Adrenal gland (tissue), 19 donors: ENCODE measurements around the gene OR6X1. TPM values are rescaled to one million over a fixed set of nuclear protein-coding genes. Genes with fewer than 3 reads are reported as not detected.

Source experiments
- DNase-seq, 7 donors: peaks; one replicate each; pipeline ENCODE4 v3.0.0-alpha.2; 2019 to 2020
- H3K27ac ChIP-seq, 5 donors: fragments of 200-600 bp; sonication (generic) in 4 of 5; 1 replicate in 3 of 5; 2 replicates in 2 of 5; pipeline versions ENCODE4 v1.5.1 to v1.8.0; 2016 to 2020; ENCODE audit warnings: mild to moderate bottlenecking in 1 of 5
- H3K27me3 ChIP-seq: fragments of 200-600 bp; 2 replicates; pipeline ENCODE4 v1.8.0; 2021
- H3K36me3 ChIP-seq, 2 donors: fragments of 200-600 bp; replicated peaks in 1 of 2; 1 replicate in 1 of 2; 2 replicates in 1 of 2; pipeline versions ENCODE4 v1.5.1 to v1.8.0; 2018 to 2022
- H3K4me1 ChIP-seq, 2 donors: fragments of 200-600 bp; replicated peaks in 1 of 2; 1 replicate in 1 of 2; 2 replicates in 1 of 2; pipeline versions ENCODE4 v1.5.1 to v1.8.0; 2018 to 2021
- H3K4me3 ChIP-seq, 4 donors: fragments of 200-600 bp; sonication (generic) in 3 of 4; one replicate each; pipeline ENCODE4 v1.5.1; 2016 to 2018
- H3K9me3 ChIP-seq, 3 donors: fragments of 200-600 bp; sonication (generic) in 1 of 3; replicated peaks in 1 of 3; 1 replicate in 2 of 3; 2 replicates in 1 of 3; pipeline versions ENCODE4 v1.5.1 to v1.8.0; 2016 to 2021
- CTCF ChIP-seq, 6 experiments: fragments of 450-650 bp in 4 of 6; fragments of 200-600 bp in 2 of 6; sonication (generic) in 1 of 6; IDR thresholded peaks; 1 replicate in 5 of 6; 2 replicates in 1 of 6; pipeline versions ENCODE4 v1.5.1 to v1.8.0; 2016 to 2021; ENCODE audit warnings: antibody characterized with exemption in 6 of 6, mild to moderate bottlenecking in 2 of 6, moderate library complexity in 1 of 6
- POLR2A ChIP-seq, 2 donors: fragments of 450-650 bp; IDR thresholded peaks; one replicate each; pipeline ENCODE4 v1.6.1; 2017; ENCODE audit warnings: antibody characterized with exemption in 2 of 2, mild to moderate bottlenecking in 2 of 2, moderate library complexity in 1 of 2
- WGBS, 4 donors: extraction: QIAGEN DNeasy Blood & Tissue Kit in 2 of 4; methylation state at CpG; one replicate each; pipeline versions ENCODE4 v1.1.5 to v1.1.7; 2013 to 2017; 5-methylcytosine and 5-hydroxymethylcytosine counted together
- intact Hi-C, 2 donors: fragments of 100-400 bp; cut with DNase I; formaldehyde crosslinking; loops; one replicate each; pipeline versions ENCODE4 v1.14.1 to v1.15.0; 2022 to 2023
- long read RNA-seq, 10 donors: library from polyadenylated mRNA in 3 of 10; unstranded in 2 of 10; stranded (forward) in 1 of 10; transcript quantifications; one replicate each; pipeline ENCODE4 v2.0.0 and lab custom pipeline, GENCODE V29; 2021 to 2026
- polyA plus RNA-seq, 3 donors: library from polyadenylated mRNA; stranded (reverse); fragments of 200-250 nt in 2 of 3; fragments of 350-450 nt in 1 of 3; fragmentation: Illumina TruSeq in 1 of 3; extraction: RNeasy Lipid Tissue Mini Kit (QIAGEN cat#74804) in 1 of 3; gene quantifications; one replicate each; pipeline ENCODE4 v1.2.3, GENCODE V29; 2013 to 2014
- total RNA-seq, 9 donors: library from RNA; depleted of rRNA in 4 of 9; stranded (reverse); fragments of >200 nt in 4 of 9; fragments of 120-200 nt in 1 of 9; fragmentation: NEBNext Ultra II Directional in 1 of 9; extraction: Animal tissue kit (Norgen Biotek cat#: 25700) in 1 of 9; gene quantifications; one replicate each; pipeline versions ENCODE4 v1.1.0 to v1.2.4, GENCODE V29; 2013 to 2023
- donor health status: healthy with polysubstance abuse.
- donor health status: Bipolar disorder and iron deficiency.
- donor health status: DM: yes; HTN: yes; CAD: no.
- donor health status: DM: no; HTN: no; CAD: no.
- donor health status: DM: no; HTN: no; CAD: no.
- donor health status: DM: yes; HTN: yes; CAD: no.

Gene OR6X1
- total RNA-seq = not detected
- polyA plus RNA-seq = not detected
- long read RNA-seq, donor 1 = 0 reads
- long read RNA-seq, donor 2 = 0 reads
- long read RNA-seq, donor 3 = 0 reads
- long read RNA-seq, donor 4 = 0 reads
- long read RNA-seq, donor 5 = 0 reads
- long read RNA-seq, donor 6 = 0 reads
- long read RNA-seq, donor 7 = 0 reads
- long read RNA-seq, donor 8 = 0 reads
- long read RNA-seq, donor 9 = 0 reads
- long read RNA-seq, donor 10 = 0 reads

GRCh38 chr11:123754101-123754568 is at the start of gene OR6X1:
OR6X1 (minus strand) TSS chr11:123754518; CDS start chr11:123754518, 0 bp downstream.
- 79 to 89% (median 83%) methylated on average over 3 of the region's 3 CpGs for WGBS, 4 donors
- DNase-seq = no peak
- H3K4me1 ChIP-seq = no peaks in the 10 kb centered on the region
- H3K36me3 ChIP-seq = no peaks in the 10 kb centered on the region
- no peak within 1 kb of the TSS for H3K4me3 ChIP-seq
- no peaks in the 10 kb centered on the region for H3K27me3 ChIP-seq
- intact Hi-C loops = no loop called here
- TF ChIP-seq POLR2A (IDR thresholded peaks at IDR 0.05) = no peak
- no peak for TF ChIP-seq CTCF (IDR thresholded peaks at IDR 0.05)
- no peaks in the 10 kb centered on the region for H3K9me3 ChIP-seq
- no peak within 1 kb of the TSS for H3K27ac ChIP-seq

- Histone ChIP-seq H3K4me1 (no peaks in the 10 kb centered on the region), H3K4me3 (no peak overlapping the region), H3K9me3 (no peaks in the 10 kb centered on the region), H3K27ac (no peak overlapping the region), H3K36me3 (no peaks in the 10 kb centered on the region), H3K27me3 (no peaks in the 10 kb centered on the region)
- TF ChIP-seq CTCF (IDR thresholded peaks at IDR 0.05) (no peak), POLR2A (IDR thresholded peaks at IDR 0.05) (no peak)
- intact Hi-C loops = no loop called here
- WGBS, 4 donors = 0 to 41% (median 13%) methylated on average over 1 of the region's 1 CpG
- DNase-seq = no peak
These were observed 47.4 kb upstream of the OR6X1 start for GRCh38 chr11:123801765-123802164.

GRCh38 chr11:123800036-123800435 is 45.7 kb upstream of the OR6X1 start:
- no peak for DNase-seq
- Histone ChIP-seq H3K4me3 (no peak overlapping the region), H3K27ac (no peak overlapping the region), H3K36me3 (no peaks in the 10 kb centered on the region), H3K4me1 (no peaks in the 10 kb centered on the region), H3K27me3 (no peaks in the 10 kb centered on the region), H3K9me3 (no peaks in the 10 kb centered on the region)
- WGBS, 4 donors = 81 to 84% (median 83%) methylated on average over 3 of the region's 3 CpGs
- intact Hi-C loops = no loop called here
- no peak for TF ChIP-seq POLR2A (IDR thresholded peaks at IDR 0.05)
- no peak for TF ChIP-seq CTCF (IDR thresholded peaks at IDR 0.05)

- Histone ChIP-seq H3K36me3 (no peaks in the 10 kb centered on the region), H3K27me3 (no peaks in the 10 kb centered on the region), H3K27ac (no peak overlapping the region), H3K9me3 (no peaks in the 10 kb centered on the region), H3K4me1 (no peaks in the 10 kb centered on the region), H3K4me3 (no peak overlapping the region)
- DNase-seq = no peak
- TF ChIP-seq POLR2A (IDR thresholded peaks at IDR 0.05) = no peak
- TF ChIP-seq CTCF (IDR thresholded peaks at IDR 0.05) = no peak
- intact Hi-C loops = no loop called here
- 77 to 92% (median 84%) methylated on average over 4 of the region's 4 CpGs for WGBS, 4 donors
These were observed 45.1 kb upstream of the OR6X1 start for GRCh38 chr11:123799438-123799837.
